ENCODE results near the gene DUSP8. TPM values are rescaled to one million over a fixed set of nuclear protein-coding genes. Genes with fewer than 3 reads are reported as not detected.

Gene DUSP8, protein sequence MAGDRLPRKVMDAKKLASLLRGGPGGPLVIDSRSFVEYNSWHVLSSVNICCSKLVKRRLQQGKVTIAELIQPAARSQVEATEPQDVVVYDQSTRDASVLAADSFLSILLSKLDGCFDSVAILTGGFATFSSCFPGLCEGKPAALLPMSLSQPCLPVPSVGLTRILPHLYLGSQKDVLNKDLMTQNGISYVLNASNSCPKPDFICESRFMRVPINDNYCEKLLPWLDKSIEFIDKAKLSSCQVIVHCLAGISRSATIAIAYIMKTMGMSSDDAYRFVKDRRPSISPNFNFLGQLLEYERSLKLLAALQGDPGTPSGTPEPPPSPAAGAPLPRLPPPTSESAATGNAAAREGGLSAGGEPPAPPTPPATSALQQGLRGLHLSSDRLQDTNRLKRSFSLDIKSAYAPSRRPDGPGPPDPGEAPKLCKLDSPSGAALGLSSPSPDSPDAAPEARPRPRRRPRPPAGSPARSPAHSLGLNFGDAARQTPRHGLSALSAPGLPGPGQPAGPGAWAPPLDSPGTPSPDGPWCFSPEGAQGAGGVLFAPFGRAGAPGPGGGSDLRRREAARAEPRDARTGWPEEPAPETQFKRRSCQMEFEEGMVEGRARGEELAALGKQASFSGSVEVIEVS
- 3.2 and 4.4 TPM in 2 replicates for total RNA-seq (2021)
- long read RNA-seq, result 0 reads

DNA sequence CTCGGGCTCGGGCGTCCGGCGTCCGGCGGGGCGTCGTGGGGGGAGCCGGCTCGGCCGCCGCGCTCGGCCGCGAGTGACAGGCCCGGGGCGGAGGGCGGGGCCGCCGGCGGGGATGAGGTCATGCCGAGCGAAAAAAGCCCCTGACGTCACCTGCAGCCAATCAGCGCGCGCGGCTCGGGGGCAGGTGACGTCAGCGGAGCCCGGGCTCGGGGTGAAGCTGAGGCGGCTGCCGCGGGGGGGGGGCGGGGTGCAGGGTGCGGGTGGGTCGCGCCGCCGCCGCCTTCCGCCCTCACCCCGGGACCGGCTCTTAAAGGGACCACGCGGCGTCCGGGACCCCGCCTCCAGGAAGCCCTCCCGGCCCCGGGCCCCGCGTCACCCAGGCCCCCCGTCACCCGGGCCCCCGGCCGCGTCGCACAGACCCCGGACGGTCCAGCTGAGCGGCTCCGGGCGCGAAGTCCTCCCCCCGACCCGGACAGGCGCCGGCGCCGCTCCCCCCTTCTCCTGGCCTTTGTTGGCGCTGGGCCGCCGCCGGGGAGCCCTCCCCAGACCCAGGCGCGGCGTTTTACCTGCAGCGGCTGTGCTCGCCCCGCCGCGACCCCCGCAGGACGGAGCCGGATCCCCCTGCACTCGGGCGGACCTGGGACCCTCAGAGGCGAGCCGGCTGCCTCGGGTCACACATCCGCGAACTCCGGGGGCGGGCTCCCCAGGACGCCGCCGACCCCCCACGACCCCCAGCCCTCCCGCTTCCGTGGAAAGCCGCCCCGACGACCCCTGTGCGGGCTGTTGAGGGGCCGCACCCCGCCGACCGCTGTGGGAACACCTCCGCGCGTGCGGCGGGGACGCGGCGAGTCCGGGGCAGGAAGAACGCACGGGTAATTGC lies at the start of gene DUSP8:
DUSP8 (minus strand) TSS at position 75 of the 880 bp plus-strand sequence. CDS start 6,445 bp downstream, outside the sequence.
- Histone ChIP-seq H3K9ac (ENCODE audit: extremely low read depth, insufficient read length, low read length) (no peak within 1 kb of the TSS), H3K27ac (ENCODE audit: insufficient read length, low read depth, low read length) (no peak within 1 kb of the TSS), H4K5ac (ENCODE audit: insufficient read length, low read depth, low read length) (no peak within 1 kb of the TSS), H2BK20ac (ENCODE audit: low read depth, low read length, poor library complexity, severe bottlenecking) (no peak within 1 kb of the TSS), H3K9me3 (ENCODE audit: control insufficient read depth, low read depth, low read length) (no peaks in the 10 kb centered on the region), H2AK5ac (ENCODE audit: insufficient read length, low read length) (no peak within 1 kb of the TSS), H4K20me1 (ENCODE audit: control insufficient read depth, insufficient read depth, insufficient read length) (no peaks in the 10 kb centered on the region), H3K4me1 (ENCODE audit: insufficient read depth, low read length) (no peaks in the 10 kb centered on the region), H3K79me1 (ENCODE audit: insufficient read depth, low read depth, low read length, poor library complexity, severe bottlenecking) (no peaks in the 10 kb centered on the region), H3K27me3 (ENCODE audit: insufficient read depth, low read length) (peaks cover 19% of the 10 kb centered on the region), H2BK12ac (ENCODE audit: insufficient read length, low read depth, low read length) (no peak within 1 kb of the TSS), H2BK5ac (ENCODE audit: insufficient read length, low read length) (no peak within 1 kb of the TSS), H3K23me2 (ENCODE audit: insufficient read length, low read depth, low read length, poor library complexity, severe bottlenecking) (peaks cover 22% of the 10 kb centered on the region), H4K8ac (replicated peaks; ENCODE audit: insufficient read length, low read depth, low read length) (no peak within 1 kb of the TSS), H3K79me2 (ENCODE audit: insufficient read depth, low read length) (no peaks in the 10 kb centered on the region), H2BK120ac (ENCODE audit: low read depth, low read length, poor library complexity, severe bottlenecking) (no peak within 1 kb of the TSS), H3K18ac (ENCODE audit: insufficient read length, low read depth, low read length) (peak within 1 kb of the TSS; percentile 66), H3K4ac (ENCODE audit: low read depth, low read length) (no peak within 1 kb of the TSS; the same call in 1 of the 2 replicates), H3K56ac (ENCODE audit: insufficient read length, low read depth, low read length) (no peak within 1 kb of the TSS), H3K14ac (ENCODE audit: insufficient read depth, low read length) (peak within 1 kb of the TSS; percentile 29; the same call in 1 of the 2 replicates), H4K91ac (ENCODE audit: insufficient read length, low read depth, low read length) (no peak within 1 kb of the TSS), H2AFZ (ENCODE audit: low read length) (no peak within 1 kb of the TSS), H3K4me2 (ENCODE audit: insufficient read depth, insufficient read length, low read length) (peak within 1 kb of the TSS; percentile 15), H2BK15ac (ENCODE audit: low read depth, low read length) (no peak within 1 kb of the TSS), H3T11ph (ENCODE audit: low read length) (no peak within 1 kb of the TSS), H3K23ac (ENCODE audit: insufficient read length, low read depth, low read length) (no peak within 1 kb of the TSS)
- Mint-ChIP-seq H3K4me3 (peak within 1 kb of the TSS; percentile 44 to 63; a peak in 4 of 5 replicates), H3K27ac (no peak within 1 kb of the TSS), H3K36me3 (ENCODE audit: insufficient read depth in 1 of 3, low read depth in 3 of 3) (no peaks in the 10 kb centered on the region), H3K9me3 (no peaks in the 10 kb centered on the region; a peak in 1 of 5 replicates), H3K27me3 (ENCODE audit: low read depth) (peaks cover 70% of the 10 kb centered on the region), H3K4me1 (peaks cover 23 to 38% of the 10 kb centered on the region in 2 experiments)
- TF ChIP-seq, protein P1, sequence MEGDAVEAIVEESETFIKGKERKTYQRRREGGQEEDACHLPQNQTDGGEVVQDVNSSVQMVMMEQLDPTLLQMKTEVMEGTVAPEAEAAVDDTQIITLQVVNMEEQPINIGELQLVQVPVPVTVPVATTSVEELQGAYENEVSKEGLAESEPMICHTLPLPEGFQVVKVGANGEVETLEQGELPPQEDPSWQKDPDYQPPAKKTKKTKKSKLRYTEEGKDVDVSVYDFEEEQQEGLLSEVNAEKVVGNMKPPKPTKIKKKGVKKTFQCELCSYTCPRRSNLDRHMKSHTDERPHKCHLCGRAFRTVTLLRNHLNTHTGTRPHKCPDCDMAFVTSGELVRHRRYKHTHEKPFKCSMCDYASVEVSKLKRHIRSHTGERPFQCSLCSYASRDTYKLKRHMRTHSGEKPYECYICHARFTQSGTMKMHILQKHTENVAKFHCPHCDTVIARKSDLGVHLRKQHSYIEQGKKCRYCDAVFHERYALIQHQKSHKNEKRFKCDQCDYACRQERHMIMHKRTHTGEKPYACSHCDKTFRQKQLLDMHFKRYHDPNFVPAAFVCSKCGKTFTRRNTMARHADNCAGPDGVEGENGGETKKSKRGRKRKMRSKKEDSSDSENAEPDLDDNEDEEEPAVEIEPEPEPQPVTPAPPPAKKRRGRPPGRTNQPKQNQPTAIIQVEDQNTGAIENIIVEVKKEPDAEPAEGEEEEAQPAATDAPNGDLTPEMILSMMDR (conservative IDR thresholded peaks at IDR 0.05), result no peak
- WGBS (ENCODE audit: extremely low coverage, insufficient read length, low lambda C conversion rate), result no CpG with 5 or more reads among the region's 124 CpGs
- DNase-seq, result peak; percentile 75
